OCI-LY7 (cell line): ENCODE results near the gene NLGN4X. TPM values are rescaled to one million over a fixed set of nuclear protein-coding genes. Genes with fewer than 3 reads are reported as not detected.

Experiments used
- Bru-seq: library from RNA; stranded (reverse); fragments of 400-500 nt; gene quantifications from one replicate; lab custom pipeline; 2021; lab: Mats Ljungman, UMichigan
- BruChase-seq, 2 experiments: library from RNA; stranded (reverse); fragments of 400-500 nt; gene quantifications; one replicate each; lab custom pipeline; 2021; lab: Mats Ljungman, UMichigan
- BruUV-seq: library from RNA; stranded (reverse); fragments of 400-500 nt; replicated peaks from 2 replicates; lab custom pipeline; 2021; lab: Mats Ljungman, UMichigan
- CTCF ChIA-PET: fragments of 300-600 bp; sonication (Branson Sonifier 250); formaldehyde crosslinking; loops from one replicate; lab custom pipeline; 2022; ENCODE audit warnings: antibody characterized with exemption; ENCODE audit not compliant: unreplicated experiment; lab: Charles Lee
- POLR2A ChIA-PET: fragments of 300-600 bp; sonication (Branson Sonifier 250); formaldehyde crosslinking; loops from one replicate; lab custom pipeline; 2022; ENCODE audit warnings: antibody characterized with exemption; lab: Charles Lee
- DNase-seq: peaks from one replicate; pipeline ENCODE4 v3.0.0-alpha.2; 2015; ENCODE audit warnings: low spot score
- H2AFZ ChIP-seq: fragments of 200-600 bp; sonication (generic), shearing (Covaris generic); 2 replicates; pipeline ENCODE4 v1.6.1; 2014; ENCODE audit warnings: mild to moderate bottlenecking, antibody characterized with exemption, low read length, moderate library complexity
- H3K27ac ChIP-seq: fragments of 200-600 bp; sonication (generic); 2 replicates; pipeline ENCODE4 v1.5.1; 2014; ENCODE audit warnings: mixed run types, low read depth, mild to moderate bottlenecking, moderate library complexity, low read length, inconsistent platforms; ENCODE audit not compliant: poor library complexity, severe bottlenecking
- H3K36me3 ChIP-seq: fragments of 200-600 bp; sonication (generic); 2 replicates; pipeline ENCODE4 v1.6.1; 2014; ENCODE audit warnings: mild to moderate bottlenecking, antibody characterized with exemption, low read length, moderate library complexity, mixed read lengths; ENCODE audit not compliant: insufficient read depth
- H3K4me1 ChIP-seq: fragments of 200-600 bp; sonication (generic); 2 replicates; pipeline ENCODE4 v1.5.1; 2014; ENCODE audit warnings: mild to moderate bottlenecking, low read length; ENCODE audit not compliant: insufficient read depth, poor library complexity, severe bottlenecking
- H3K4me2 ChIP-seq: fragments of 200-600 bp; sonication (generic); 2 replicates; pipeline ENCODE4 v1.6.1; 2014; ENCODE audit warnings: mild to moderate bottlenecking, low read length
- H3K4me3 ChIP-seq: fragments of 200-600 bp; sonication (generic); 2 replicates; pipeline ENCODE4 v1.5.1; 2014; ENCODE audit warnings: mild to moderate bottlenecking, low read depth, low read length; ENCODE audit not compliant: poor library complexity, severe bottlenecking
- H3K79me2 ChIP-seq: fragments of 200-600 bp; sonication (generic); 2 replicates; pipeline ENCODE4 v1.6.1; 2016; ENCODE audit warnings: low read depth, mild to moderate bottlenecking, low read length, moderate library complexity, mixed read lengths; ENCODE audit not compliant: insufficient read depth
- H3K9me2 ChIP-seq: fragments of 200-600 bp; sonication (generic); 2 replicates; pipeline ENCODE4 v1.6.1; 2016; ENCODE audit warnings: mild to moderate bottlenecking, low read length, mixed read lengths; ENCODE audit not compliant: insufficient read depth
- H3K9me3 ChIP-seq: fragments of 200-600 bp; sonication (generic); 2 replicates; pipeline ENCODE4 v1.6.1; 2014; ENCODE audit warnings: mild to moderate bottlenecking, mixed run types, low read length, mixed read lengths
- H4K20me1 ChIP-seq: fragments of 200-600 bp; sonication (generic); 2 replicates; pipeline ENCODE4 v1.6.1; 2014; ENCODE audit warnings: mild to moderate bottlenecking, antibody characterized with exemption, low read length, moderate library complexity, mixed read lengths; ENCODE audit not compliant: insufficient read depth
- CTCF ChIP-seq: fragments of 200-600 bp; sonication (generic); conservative IDR thresholded peaks from 2 replicates; pipeline ENCODE4 v1.5.1; 2014; ENCODE audit warnings: mild to moderate bottlenecking, antibody characterized with exemption, low read length, moderate library complexity, mixed read lengths
- EZH2phosphoT487 ChIP-seq: fragments of 200-600 bp; sonication (generic); IDR thresholded peaks from 2 replicates; pipeline ENCODE4 v1.6.1; 2018; ENCODE audit warnings: low read depth, borderline replicate concordance, mild to moderate bottlenecking, mixed run types, antibody characterized with exemption, low read length, moderate library complexity, mixed read lengths
- intact Hi-C: fragments of 100-400 bp; cut with micrococcal nuclease; formaldehyde crosslinking; loops from one replicate; pipeline ENCODE4 v1.10.0; 2022; ENCODE audit not compliant: unreplicated experiment
- long read RNA-seq: library from polyadenylated mRNA; stranded (forward); transcript quantifications from one replicate; pipeline ENCODE4 v2.0.0, GENCODE V29; 2022
- total RNA-seq, 2 experiments: library from RNA; depleted of rRNA in 1 of 2; stranded (reverse); fragments of >200 nt in 1 of 2; shearing (Covaris generic) in 1 of 2; gene quantifications; 2 replicates each; pipeline ENCODE4 v1.2.3, GENCODE V29; 2014 to 2022

NLGN4X gene
- total RNA-seq (2014; rRNA removed; shearing (Covaris generic)) (not detected in 2 replicates), total RNA-seq (2022) (0.15 and 0.55 TPM in 2 replicates), Bru-seq, nascent RNA (percentile 19 among the genes with signal in this experiment), BruChase-seq, experiment 1, labeled RNA remaining after a 6-hour chase (percentile 14 among the genes with signal in this experiment), BruChase-seq, experiment 2, labeled RNA remaining after a 2-hour chase (percentile 16 among the genes with signal in this experiment)
- long read RNA-seq: 0 reads

DNA sequence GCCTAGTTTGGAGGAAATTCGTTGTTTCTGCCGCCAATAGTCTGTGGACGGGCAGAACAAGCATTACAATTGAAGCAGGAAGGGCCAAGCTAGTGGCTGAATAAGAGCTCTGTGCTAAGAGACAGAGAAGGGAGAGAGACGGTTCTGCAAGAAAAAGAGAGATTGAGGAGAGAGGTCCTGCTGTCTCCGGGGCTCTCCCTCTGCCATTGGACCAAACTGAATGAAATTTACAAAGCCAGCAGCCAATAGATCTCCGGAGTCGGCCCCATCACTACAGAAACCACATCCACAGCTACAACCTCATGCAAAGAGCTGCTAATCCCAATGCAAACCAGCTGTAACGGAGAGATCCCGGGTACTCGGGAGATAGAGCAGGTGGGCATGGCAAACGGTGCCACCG lies at the start of gene NLGN4X:
TSS of gene NLGN4X (minus strand) at position 148 of the 400 bp plus-strand sequence. CDS start 77,401 bp downstream, outside the sequence.
- CTCF ChIA-PET: no interaction called here
- Histone ChIP-seq H3K4me2 (no peak within 1 kb of the TSS), H3K9me2 (no peaks in the 10 kb centered on the region), H3K4me3 (no peak within 1 kb of the TSS), H2AFZ (no peak within 1 kb of the TSS), H3K4me1 (no peaks in the 10 kb centered on the region), H3K36me3 (no peaks in the 10 kb centered on the region), H3K79me2 (no peaks in the 10 kb centered on the region), H3K27ac (no peak within 1 kb of the TSS), H3K9me3 (no peaks in the 10 kb centered on the region), H4K20me1 (no peaks in the 10 kb centered on the region)
- no TSS peak for BruUV-seq
- DNase-seq: no peak
- POLR2A ChIA-PET: no interaction called here
- intact Hi-C loops: no loop called here
- TF ChIP-seq CTCF (no peak), EZH2phosphoT487 (no peak)

- H4K20me1 ChIP-seq: no peaks in the 10 kb centered on the region
- no peak overlapping the region for H3K4me2 ChIP-seq
- no TSS peak for BruUV-seq
- CTCF ChIA-PET: no interaction called here
- H3K27ac ChIP-seq: no peak overlapping the region
- no peaks in the 10 kb centered on the region for H3K4me1 ChIP-seq
- no peak overlapping the region for H3K4me3 ChIP-seq
- no peak for DNase-seq
- intact Hi-C loops: no loop called here
- no peak for TF ChIP-seq CTCF
- TF ChIP-seq EZH2phosphoT487: no peak
- no peaks in the 10 kb centered on the region for H3K79me2 ChIP-seq
- no peaks in the 10 kb centered on the region for H3K9me3 ChIP-seq
- no peaks in the 10 kb centered on the region for H3K36me3 ChIP-seq
- H3K9me2 ChIP-seq: no peaks in the 10 kb centered on the region
- H2AFZ ChIP-seq: no peak overlapping the region
- POLR2A ChIA-PET: no interaction called here
These were observed 37.4 kb upstream of the NLGN4X start for GRCh38 chrX:6266041-6266440.

DNA sequence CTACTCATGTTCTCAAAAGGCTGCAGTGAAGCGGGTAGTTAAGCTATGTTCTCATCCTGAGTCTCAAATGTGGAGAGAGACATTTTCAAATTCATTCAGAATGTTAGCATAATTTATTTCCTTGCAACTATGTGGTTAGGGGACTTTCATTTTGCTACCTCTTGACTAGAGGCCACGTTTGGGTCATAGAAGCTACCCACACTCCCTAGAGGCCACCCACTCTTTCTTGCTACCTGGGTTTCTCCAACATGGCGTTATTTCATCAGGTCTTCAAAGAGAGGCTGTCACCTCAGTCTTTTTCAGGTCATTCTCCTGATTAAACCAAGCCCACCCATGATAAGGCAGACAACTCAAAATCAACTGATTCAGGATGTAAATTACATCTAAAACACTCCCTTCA lies 34.3 kb upstream of the NLGN4X start:
- no peak overlapping the region for H3K4me3 ChIP-seq

More for the DNA sequence above, 34.3 kb upstream of the NLGN4X start:
- intact Hi-C loops: no loop called here
- ChIA-PET CTCF (no interaction called here), POLR2A (no interaction called here)
- no peaks in the 10 kb centered on the region for H3K9me3 ChIP-seq
- H3K4me2 ChIP-seq: no peak overlapping the region
- H3K4me1 ChIP-seq: no peaks in the 10 kb centered on the region
- TF ChIP-seq EZH2phosphoT487 (no peak), CTCF (no peak)
- no peak overlapping the region for H3K27ac ChIP-seq
- BruUV-seq: no TSS peak
- DNase-seq: no peak
- no peaks in the 10 kb centered on the region for H4K20me1 ChIP-seq
- no peaks in the 10 kb centered on the region for H3K79me2 ChIP-seq
- no peaks in the 10 kb centered on the region for H3K9me2 ChIP-seq
- H2AFZ ChIP-seq: no peak overlapping the region
- H3K36me3 ChIP-seq: no peaks in the 10 kb centered on the region
